Heart left ventricle (tissue), 16 donors: ENCODE results near the gene EXOC2. TPM values are rescaled to one million over a fixed set of nuclear protein-coding genes. Genes with fewer than 3 reads are reported as not detected.

Source experiments
- ATAC-seq, 4 donors: fragments of 200-7000 bp; cut with Tn5 transposase; one replicate each; pipeline ENCODE4 v1.9.1; 2020 to 2022; ENCODE audit warnings: moderate library complexity in 4 of 4, mild to moderate bottlenecking in 3 of 4, moderate number of reproducible peaks in 1 of 4
- DNase-seq, 5 donors: peaks; one replicate each; pipeline ENCODE4 v3.0.0-alpha.2; 2020
- H3K27ac ChIP-seq, 12 donors: fragments of 200-600 bp; sonication (generic) in 4 of 12; one replicate each; pipeline versions ENCODE4 v1.5.0 to v1.8.0; 2016 to 2022; ENCODE audit warnings: mild to moderate bottlenecking in 2 of 12
- H3K27me3 ChIP-seq, 9 donors: fragments of 200-600 bp; sonication (generic) in 2 of 9; one replicate each; pipeline versions ENCODE4 v1.5.1 to v1.8.0; 2016 to 2022; ENCODE audit warnings: mild to moderate bottlenecking in 3 of 9
- H3K36me3 ChIP-seq, 9 donors: fragments of 200-600 bp; sonication (generic) in 2 of 9; one replicate each; pipeline versions ENCODE4 v1.5.0 to v1.8.0; 2018 to 2022; ENCODE audit warnings: mild to moderate bottlenecking in 2 of 9
- H3K4me1 ChIP-seq, 12 donors: fragments of 200-600 bp; sonication (generic) in 4 of 12; one replicate each; pipeline versions ENCODE4 v1.5.0 to v1.8.0; 2016 to 2022; ENCODE audit warnings: mild to moderate bottlenecking in 3 of 12
- H3K4me3 ChIP-seq, 12 donors: fragments of 200-600 bp; sonication (generic) in 4 of 12; one replicate each; pipeline versions ENCODE4 v1.5.0 to v1.8.0; 2017 to 2022; ENCODE audit warnings: mild to moderate bottlenecking in 9 of 12, moderate library complexity in 4 of 12
- H3K9me3 ChIP-seq, 12 donors: fragments of 200-600 bp; sonication (generic) in 4 of 12; one replicate each; pipeline versions ENCODE4 v1.5.0 to v1.8.0; 2016 to 2022; ENCODE audit warnings: mild to moderate bottlenecking in 1 of 12
- POLR2A ChIP-seq, 2 donors: fragments of 450-650 bp; IDR thresholded peaks; one replicate each; pipeline ENCODE4 v1.6.1; 2017; ENCODE audit warnings: antibody characterized with exemption in 2 of 2, mild to moderate bottlenecking in 2 of 2, moderate library complexity in 2 of 2
- WGBS, 4 donors: extraction: QIAGEN DNeasy Blood & Tissue Kit in 2 of 4; methylation state at CpG; one replicate each; pipeline versions ENCODE4 v1.1.5 to v1.1.7; 2013 to 2018; 5-methylcytosine and 5-hydroxymethylcytosine counted together
- intact Hi-C, 10 donors: fragments of 100-400 bp; cut with DNase I; formaldehyde crosslinking; loops; one replicate each; pipeline versions ENCODE4 v1.11.1 to v1.14.2; 2022
- polyA plus RNA-seq, 2 donors: library from polyadenylated mRNA; stranded (reverse); fragments of 200-250 nt; gene quantifications; one replicate each; pipeline ENCODE4 v1.2.3, GENCODE V29; 2013
- total RNA-seq, 9 donors: library from RNA; depleted of rRNA in 2 of 9; stranded (reverse); fragments of >200 nt in 2 of 9; fragmentation: NEBNext Ultra II Directional in 3 of 9; extraction: Animal tissue kit (Norgen Biotek cat#: 25700) in 3 of 9; gene quantifications; one replicate each; pipeline versions ENCODE4 v1.1.0 to v1.2.4, GENCODE V29; 2016 to 2023
- TF ChIP-seq, protein P1 (sequence below), 12 donors: fragments of 200-600 bp; sonication (generic) in 4 of 12; IDR thresholded peaks; one replicate each; pipeline versions ENCODE4 v1.5.0 to v1.8.0; 2018 to 2022; ENCODE audit warnings: antibody characterized with exemption in 12 of 12, mild to moderate bottlenecking in 5 of 12
- donor health status: ischemic (EF 13 %, LVEDD 7.1; RV severe dilation, severe dysfunction).
- donor health status: healthy with polysubstance abuse.
- donor health status: DM: no; HTN: yes; CAD: no.
- donor health status: DM: no; HTN: no; CAD: no.
- donor health status: ischemic (EF 25% LVEDD 6.9; RV normal size, moderate dysfunction).
- donor health status: ischemic (EF 25% LVEDD 5.7; RV mildly dilated, moderate dysfunction).
- donor health status: healthy.
- donor health status: DM: yes; HTN: yes; CAD: no.
- donor health status: ischemic (EF 35%, LVEDD 5.7; RV mildly dilated, moderate dysfunction).
- donor health status: nonischemic (EF 11% LVEDD 7.7; RV severe dilation, severe dysfunction).
- donor health status: DM: yes; HTN: yes; CAD: no.
- donor health status: PGD.
- donor health status: ischemic (EF 29% LVEDD 5.4; RV normal size, mild dysfunction).
- donor health status: nonischemic (EF 23%, LVEDD 6.1; RV moderate dilation, normal function).

Gene EXOC2
- total and polyA plus RNA-seq, 11 donors: 4.4 to 23.0 (median 12.5) TPM

- H3K4me1 ChIP-seq: peaks cover 0 to 5% (median 0%) of the 10 kb centered on the region in 12 donors
- DNase-seq (peak in 1 of 5 donors; percentile 33), ATAC-seq (peak; percentile 15 to 23 (median 22))
- H3K36me3 ChIP-seq: peaks cover 0 to 47% (median 16%) of the 10 kb centered on the region in 9 donors
- no peaks in the 10 kb centered on the region for H3K9me3 ChIP-seq
- 74 to 88% (median 82%) methylated on average over 22 of the region's 22 CpGs for WGBS, 4 donors
- H3K27ac ChIP-seq: peak overlapping the region in 4 of 12 donors; percentile 21 to 61 (median 51)
- H3K4me3 ChIP-seq: no peak overlapping the region
- intact Hi-C loops: no loop called here
- H3K27me3 ChIP-seq: no peaks in the 10 kb centered on the region
- TF ChIP-seq, protein P1, sequence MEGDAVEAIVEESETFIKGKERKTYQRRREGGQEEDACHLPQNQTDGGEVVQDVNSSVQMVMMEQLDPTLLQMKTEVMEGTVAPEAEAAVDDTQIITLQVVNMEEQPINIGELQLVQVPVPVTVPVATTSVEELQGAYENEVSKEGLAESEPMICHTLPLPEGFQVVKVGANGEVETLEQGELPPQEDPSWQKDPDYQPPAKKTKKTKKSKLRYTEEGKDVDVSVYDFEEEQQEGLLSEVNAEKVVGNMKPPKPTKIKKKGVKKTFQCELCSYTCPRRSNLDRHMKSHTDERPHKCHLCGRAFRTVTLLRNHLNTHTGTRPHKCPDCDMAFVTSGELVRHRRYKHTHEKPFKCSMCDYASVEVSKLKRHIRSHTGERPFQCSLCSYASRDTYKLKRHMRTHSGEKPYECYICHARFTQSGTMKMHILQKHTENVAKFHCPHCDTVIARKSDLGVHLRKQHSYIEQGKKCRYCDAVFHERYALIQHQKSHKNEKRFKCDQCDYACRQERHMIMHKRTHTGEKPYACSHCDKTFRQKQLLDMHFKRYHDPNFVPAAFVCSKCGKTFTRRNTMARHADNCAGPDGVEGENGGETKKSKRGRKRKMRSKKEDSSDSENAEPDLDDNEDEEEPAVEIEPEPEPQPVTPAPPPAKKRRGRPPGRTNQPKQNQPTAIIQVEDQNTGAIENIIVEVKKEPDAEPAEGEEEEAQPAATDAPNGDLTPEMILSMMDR (IDR thresholded peaks at IDR 0.05): no peak
- no peak for TF ChIP-seq POLR2A (IDR thresholded peaks at IDR 0.05)
Measured at GRCh38 chr6:589090-589489, 103.8 kb downstream of the EXOC2 start.

- no peak for DNase-seq
- Histone ChIP-seq H3K9me3 (no peaks in the 10 kb centered on the region), H3K27me3 (no peaks in the 10 kb centered on the region), H3K36me3 (peaks cover 0 to 37% (median 3%) of the 10 kb centered on the region in 9 donors), H3K27ac (no peak overlapping the region), H3K4me3 (no peak overlapping the region), H3K4me1 (peaks cover 0 to 15% (median 7%) of the 10 kb centered on the region in 12 donors)
- no peak for ATAC-seq
- 92 to 94% (median 93%) methylated on average over 7 of the region's 7 CpGs for WGBS, 4 donors
- no peak for TF ChIP-seq POLR2A (IDR thresholded peaks at IDR 0.05)
- TF ChIP-seq, protein P1 (IDR thresholded peaks at IDR 0.05): no peak
- intact Hi-C loops: no loop called here
Measured at GRCh38 chr6:586553-586952, 106.4 kb downstream of the EXOC2 start.

GRCh38 chr6:583635-584034 is 109.3 kb downstream of the EXOC2 start:
- DNase-seq (no peak), ATAC-seq (peak in 2 of 4 donors; percentile 56 to 58)
- WGBS, 4 donors: 61 to 74% (median 68%) methylated on average over 6 of the region's 6 CpGs
- peaks cover 0 to 10% (median 0%) of the 10 kb centered on the region in 9 donors for H3K36me3 ChIP-seq
- no peak for TF ChIP-seq POLR2A (IDR thresholded peaks at IDR 0.05)
- TF ChIP-seq, protein P1 (IDR thresholded peaks at IDR 0.05): no peak
- no peak overlapping the region for H3K4me3 ChIP-seq
- H3K9me3 ChIP-seq: no peaks in the 10 kb centered on the region
- peak overlapping the region in 1 of 12 donors; percentile 42 for H3K27ac ChIP-seq
- intact Hi-C loops: no loop called here
- H3K4me1 ChIP-seq: peaks cover 0 to 15% (median 7%) of the 10 kb centered on the region in 12 donors
- H3K27me3 ChIP-seq: no peaks in the 10 kb centered on the region

- TF ChIP-seq, protein P1 (IDR thresholded peaks at IDR 0.05): no peak
- Histone ChIP-seq H3K27me3 (no peaks in the 10 kb centered on the region), H3K36me3 (peaks cover 0 to 5% (median 0%) of the 10 kb centered on the region in 9 donors), H3K27ac (no peak overlapping the region), H3K9me3 (no peaks in the 10 kb centered on the region), H3K4me1 (peaks cover 0 to 15% (median 7%) of the 10 kb centered on the region in 12 donors), H3K4me3 (no peak overlapping the region)
- DNase-seq: no peak
- intact Hi-C loops: no loop called here
- WGBS, 4 donors: 49 to 72% (median 57%) methylated on average over 1 of the region's 1 CpG
- ATAC-seq: no peak
Measured at GRCh38 chr6:583116-583515, 109.8 kb downstream of the EXOC2 start.
